ENCODE results near the gene CNTNAP2. TPM values are rescaled to one million over a fixed set of nuclear protein-coding genes. Genes with fewer than 3 reads are reported as not detected.

CNTNAP2 gene
- total RNA-seq, 4 donors from 2014 or later: 0.42 to 0.71 TPM; not detected in 2

- WGBS, 2 donors: 75 to 78% methylated on average over 10 of the region's 10 CpGs
- intact Hi-C loops (cut with DNase I; ENCODE audit: low total_unique reads): no loop called here
- DNase-seq (ENCODE audit: low spot score in 2 of 2): no peak
- H3K4me3 ChIP-seq (ENCODE audit: low read depth, poor library complexity, severe bottlenecking): no peak overlapping the region
- TF ChIP-seq CTCF (IDR thresholded peaks at IDR 0.05) (no peak), POLR2A (IDR thresholded peaks at IDR 0.05) (no peak)
These were observed 2231.9 kb downstream of the CNTNAP2 start for GRCh38 chr7:148348466-148348865.

- TF ChIP-seq POLR2A (IDR thresholded peaks at IDR 0.05) (no peak), CTCF (IDR thresholded peaks at IDR 0.05) (no peak)
- WGBS, 2 donors: 29 to 49% methylated on average over 5 of the region's 5 CpGs
- peak in 1 of 2 donors; percentile 18 for DNase-seq (ENCODE audit: low spot score in 2 of 2)
- H3K4me3 ChIP-seq (ENCODE audit: low read depth, poor library complexity, severe bottlenecking): no peak overlapping the region
- intact Hi-C loops (cut with DNase I; ENCODE audit: low total_unique reads): no loop called here
These were observed 2239.7 kb downstream of the CNTNAP2 start for GRCh38 chr7:148356303-148356702.

GRCh38 chr7:148362541-148362940, 2245.9 kb downstream of the CNTNAP2 start:
- TF ChIP-seq CTCF (IDR thresholded peaks at IDR 0.05) (no peak), POLR2A (IDR thresholded peaks at IDR 0.05) (no peak)
- 77 to 84% methylated on average over 5 of the region's 5 CpGs for WGBS, 2 donors
- no peak for DNase-seq (ENCODE audit: low spot score in 2 of 2)
- intact Hi-C loops (cut with DNase I; ENCODE audit: low total_unique reads): no loop called here
- no peak overlapping the region for H3K4me3 ChIP-seq (ENCODE audit: low read depth, poor library complexity, severe bottlenecking)

- no peak for DNase-seq (ENCODE audit: low spot score in 2 of 2)
- no peak for TF ChIP-seq CTCF (IDR thresholded peaks at IDR 0.05)
- WGBS, 2 donors: 84 to 86% methylated on average over 9 of the region's 9 CpGs
These were observed 2251.3 kb downstream of the CNTNAP2 start for GRCh38 chr7:148367731-148368475.

GRCh38 chr7:148368562-148368961, 2252.0 kb downstream of the CNTNAP2 start:
- no peak for TF ChIP-seq CTCF (IDR thresholded peaks at IDR 0.05)
- no peak for TF ChIP-seq POLR2A (IDR thresholded peaks at IDR 0.05)
- 79 to 84% methylated on average over 10 of the region's 10 CpGs for WGBS, 2 donors
- no peak overlapping the region for H3K4me3 ChIP-seq (ENCODE audit: low read depth, poor library complexity, severe bottlenecking)
- intact Hi-C loops (cut with DNase I; ENCODE audit: low total_unique reads): no loop called here
- DNase-seq (ENCODE audit: low spot score in 2 of 2): no peak

More at GRCh38 chr7:148367731-148368475, 2251.3 kb downstream of the CNTNAP2 start:
- H3K4me3 ChIP-seq (ENCODE audit: low read depth, poor library complexity, severe bottlenecking): no peak overlapping the region
- intact Hi-C loops (cut with DNase I; ENCODE audit: low total_unique reads): no loop called here

Measured in lower leg skin (tissue), 4 donors.